ENCODE data around the gene DLD.
"Not testable (repeated sequence)": the region's sequence is repeated elsewhere in the genome, so short reads cannot be mapped to it uniquely, and the experiment has no call there.

DLD gene

GRCh38 chr7:107949443-107949935, 58.5 kb downstream of the DLD start:
- TF ChIP-seq ZFX (IDR thresholded peaks at IDR 0.05) (no peak), CTCF (conservative IDR thresholded peaks at IDR 0.05) (no peak)
- H3K27ac ChIP-seq: peak overlapping the region; percentile 20; the same call in 1 of the 2 replicates

GRCh38 chr7:107951172-107951787, 60.3 kb downstream of the DLD start:
- H3K27ac ChIP-seq: no peak overlapping the region
- TF ChIP-seq CTCF (conservative IDR thresholded peaks at IDR 0.05) (no peak), ZFX (IDR thresholded peaks at IDR 0.05) (no peak)

GRCh38 chr7:107951896-107952295, 60.9 kb downstream of the DLD start:
- no peak overlapping the region for H3K27ac ChIP-seq
- TF ChIP-seq ZFX (IDR thresholded peaks at IDR 0.05): no peak
- no peak for TF ChIP-seq CTCF (conservative IDR thresholded peaks at IDR 0.05)

- H3K27ac ChIP-seq: no peak overlapping the region
- TF ChIP-seq ZFX (IDR thresholded peaks at IDR 0.05) (no peak), CTCF (conservative IDR thresholded peaks at IDR 0.05) (no peak)
Measured at GRCh38 chr7:107953265-107953923, 62.4 kb downstream of the DLD start.

GRCh38 chr7:107953924-107954303, 62.9 kb downstream of the DLD start:
- TF ChIP-seq ZFX (IDR thresholded peaks at IDR 0.05) (no peak), CTCF (conservative IDR thresholded peaks at IDR 0.05) (no peak)
- no peak overlapping the region for H3K27ac ChIP-seq

- TF ChIP-seq ZFX (IDR thresholded peaks at IDR 0.05) (no peak), CTCF (conservative IDR thresholded peaks at IDR 0.05) (no peak)
- no peak overlapping the region for H3K27ac ChIP-seq
Measured at GRCh38 chr7:107955394-107955793, 64.4 kb downstream of the DLD start.

GRCh38 chr7:107956950-107957349, 66.0 kb downstream of the DLD start:
- not testable (repeated sequence) for H3K27ac ChIP-seq

- no peak overlapping the region for H3K27ac ChIP-seq
- TF ChIP-seq CTCF (conservative IDR thresholded peaks at IDR 0.05) (no peak), ZFX (IDR thresholded peaks at IDR 0.05) (no peak)
Measured at GRCh38 chr7:107957436-107957835, 66.5 kb downstream of the DLD start.
